Stimulated activated CD8-positive, alpha-beta memory T cell treated with anti-CD3 and anti-CD28 coated beads, Interleukin-15, amount 100 ng/mL, for 48 hours (primary cell): Measurements from ENCODE around the gene HM13.
A peak's percentile ranks its signal among the peaks of the same experiment; 100 is the strongest.
"Not testable (repeated sequence)": the region's sequence is repeated elsewhere in the genome, so short reads cannot be mapped to it uniquely, and the experiment has no call there.

Experiments
- DNase-seq, 2 donors: peaks; one replicate each; pipeline ENCODE4 v3.0.0-alpha.2; 2020; ENCODE audit warnings: low read depth in 2 of 2

HM13 gene

GRCh38 chr20:31542963-31543362 is 28.7 kb downstream of the HM13 start:
- no peak for DNase-seq

- DNase-seq, result no peak
Measured at GRCh38 chr20:31543966-31544598, 29.8 kb downstream of the HM13 start.

- DNase-seq, result no peak
Measured at GRCh38 chr20:31544600-31544999, 30.4 kb downstream of the HM13 start.

- not testable (repeated sequence) for DNase-seq
Measured at GRCh38 chr20:31545621-31546040, 31.4 kb downstream of the HM13 start.

- DNase-seq, result peak; percentile 70 to 79
Measured at GRCh38 chr20:31547017-31547675, 32.9 kb downstream of the HM13 start.

- DNase-seq, result no peak
Measured at GRCh38 chr20:31547720-31548298, 33.6 kb downstream of the HM13 start.

GRCh38 chr20:31548820-31549512 is 34.7 kb downstream of the HM13 start:
- no peak for DNase-seq

GRCh38 chr20:31549513-31549880 is 35.3 kb downstream of the HM13 start:
- no peak for DNase-seq

- no peak for DNase-seq
Measured at GRCh38 chr20:31550099-31550498, 35.9 kb downstream of the HM13 start.

- DNase-seq, result no peak
Measured at GRCh38 chr20:31551163-31552081, 37.2 kb downstream of the HM13 start.

- DNase-seq, result no peak
Measured at GRCh38 chr20:31555203-31555775, 41.0 kb downstream of the HM13 start.

- DNase-seq, result no peak
Measured at GRCh38 chr20:31559704-31560093, 45.5 kb downstream of the HM13 start.

- peak; percentile 45 to 55 for DNase-seq
Measured at GRCh38 chr20:31560094-31560745, 46.0 kb downstream of the HM13 start.

- no peak for DNase-seq
Measured at GRCh38 chr20:31560746-31561598, 46.7 kb downstream of the HM13 start.

GRCh38 chr20:31562241-31562640 is 48.0 kb downstream of the HM13 start:
- no peak for DNase-seq

- no peak for DNase-seq
Measured at GRCh38 chr20:31564284-31564683, 50.0 kb downstream of the HM13 start.

GRCh38 chr20:31565699-31566318 is 51.6 kb downstream of the HM13 start:
- DNase-seq, result no peak

- no peak for DNase-seq
Measured at GRCh38 chr20:31566319-31566657, 52.0 kb downstream of the HM13 start.

- no peak for DNase-seq
Measured at GRCh38 chr20:31566658-31567379, 52.6 kb downstream of the HM13 start.
